HG03025 (cell line): ENCODE results near the gene HBA1.
"Not testable (repeated sequence)": the region's sequence is repeated elsewhere in the genome, so short reads cannot be mapped to it uniquely, and the experiment has no call there.

Experiments used
- ATAC-seq: cut with Tn5 transposase; IDR thresholded peaks from one replicate; pipeline ENCODE4 v1.9.1; 2021; ENCODE audit warnings: mild to moderate bottlenecking, moderate library complexity; ENCODE audit not compliant: unreplicated experiment, low FRiP score

HBA1 gene

GRCh38 chr16:159136-159849, 17.2 kb upstream of the HBA1 start:
- no peak for ATAC-seq

- ATAC-seq, result not testable (repeated sequence)
These were observed 16.2 kb upstream of the HBA1 start for GRCh38 chr16:160242-160641.

GRCh38 chr16:160691-161190, 15.7 kb upstream of the HBA1 start:
- no peak for ATAC-seq

- ATAC-seq, result no peak
These were observed 14.0 kb upstream of the HBA1 start for GRCh38 chr16:162271-162991.

- not testable (repeated sequence) for ATAC-seq
These were observed 13.3 kb upstream of the HBA1 start for GRCh38 chr16:163139-163538.

- ATAC-seq, result not testable (repeated sequence)
These were observed 12.8 kb upstream of the HBA1 start for GRCh38 chr16:163696-164095.

- ATAC-seq, result not testable (repeated sequence)
These were observed 12.2 kb upstream of the HBA1 start for GRCh38 chr16:164134-164823.

GRCh38 chr16:164827-165538, 11.5 kb upstream of the HBA1 start:
- ATAC-seq, result no peak

- no peak for ATAC-seq
These were observed 10.7 kb upstream of the HBA1 start, which contains the start of gene HBM for GRCh38 chr16:165539-166374. Gene HBM, plus strand, starts transcription at chr16:165978. Its CDS starts 20 bp downstream, at chr16:165998.

- ATAC-seq, result no peak
These were observed 9.9 kb upstream of the HBA1 start for GRCh38 chr16:166375-167121.

GRCh38 chr16:167122-167690, 9.3 kb upstream of the HBA1 start:
- no peak for ATAC-seq

- no peak for ATAC-seq
These were observed 8.1 kb upstream of the HBA1 start for GRCh38 chr16:168424-168823.

- no peak for ATAC-seq
These were observed 7.5 kb upstream of the HBA1 start for GRCh38 chr16:169014-169413.

GRCh38 chr16:170088-170507, 6.4 kb upstream of the HBA1 start:
- not testable (repeated sequence) for ATAC-seq

- no peak for ATAC-seq
These were observed 5.7 kb upstream of the HBA1 start for GRCh38 chr16:170788-171187.

GRCh38 chr16:172374-172941, 4.0 kb upstream of the HBA1 start, which contains the start of gene HBA2:
Gene HBA2, plus strand, starts transcription at chr16:172876. Its CDS starts 37 bp downstream, at chr16:172913.
- ATAC-seq, result not testable (repeated sequence)

- ATAC-seq, result not testable (repeated sequence)
These were observed 3.1 kb upstream of the HBA1 start for GRCh38 chr16:173211-173854.
